Activated gamma-delta T cell treated with Interleukin-2 at 50 U/mL for 16 hours (primary cell): ENCODE measurements around the gene HESX1.
A peak's percentile ranks its signal among the peaks of the same experiment; 100 is the strongest.

Source experiments
- DNase-seq: peaks from one replicate; pipeline ENCODE4 v3.0.0-alpha.2; 2020

Gene HESX1

GRCh38 chr3:57199895-57200297 is at the start of gene HESX1:
HESX1 (minus strand) TSS chr3:57199978; CDS start chr3:57199918, 60 bp downstream.
- no peak for DNase-seq

- no peak for DNase-seq
Measured at GRCh38 chr3:57244946-57245345, 45.2 kb upstream of the HESX1 start.

GRCh38 chr3:57234613-57235575 is 35.1 kb upstream of the HESX1 start:
- DNase-seq = no peak

GRCh38 chr3:57233799-57234198 is 34.0 kb upstream of the HESX1 start:
- no peak for DNase-seq

GRCh38 chr3:57230006-57230405 is 30.2 kb upstream of the HESX1 start:
- DNase-seq = no peak

GRCh38 chr3:57227930-57228751 is 28.4 kb upstream of the HESX1 start:
- DNase-seq = peak; percentile 25

- peak; percentile 82 for DNase-seq
Measured at GRCh38 chr3:57227204-57227929, 27.6 kb upstream of the HESX1 start, which contains the start of gene APPL1. APPL1 (plus strand) TSS chr3:57227729; CDS start chr3:57227884, 155 bp downstream.

- DNase-seq = no peak
Measured at GRCh38 chr3:57226176-57226575, 26.4 kb upstream of the HESX1 start.

GRCh38 chr3:57224856-57225255 is 25.1 kb upstream of the HESX1 start:
- DNase-seq = no peak

- no peak for DNase-seq
Measured at GRCh38 chr3:57221883-57222282, 22.1 kb upstream of the HESX1 start.

- no peak for DNase-seq
Measured at GRCh38 chr3:57206423-57206822, 6.6 kb upstream of the HESX1 start.

- no peak for DNase-seq
Measured at GRCh38 chr3:57194641-57195040, 5.1 kb downstream of the HESX1 start.

GRCh38 chr3:57192028-57192427 is 7.8 kb downstream of the HESX1 start:
- DNase-seq = no peak

GRCh38 chr3:57184526-57184925 is 15.3 kb downstream of the HESX1 start:
- no peak for DNase-seq

GRCh38 chr3:57179580-57180410 is 20.0 kb downstream of the HESX1 start:
- no peak for DNase-seq

GRCh38 chr3:57176045-57176444 is 23.7 kb downstream of the HESX1 start:
- no peak for DNase-seq

- DNase-seq = no peak
Measured at GRCh38 chr3:57173687-57174086, 26.1 kb downstream of the HESX1 start.

- no peak for DNase-seq
Measured at GRCh38 chr3:57170946-57171345, 28.8 kb downstream of the HESX1 start.

GRCh38 chr3:57169872-57170623 is 29.7 kb downstream of the HESX1 start:
- peak; percentile 59 for DNase-seq

- DNase-seq = no peak
Measured at GRCh38 chr3:57169108-57169507, 30.7 kb downstream of the HESX1 start.

- DNase-seq = no peak
Measured at GRCh38 chr3:57168151-57168550, 31.6 kb downstream of the HESX1 start.
